Measurements from ENCODE around the gene SASH3.

The SASH3 gene

GRCh38 chrX:129777218-129778030, 2.3 kb upstream of the SASH3 start:
- Histone ChIP-seq H3K4me1 (ENCODE audit: control extremely low read depth in 1 of 4, control insufficient read depth in 4 of 4, insufficient read depth in 4 of 4, low read length in 3 of 4) (peaks cover 25 to 83% (median 69%) of the 10 kb centered on the region in 4 experiments), H3K36me3 (ENCODE audit: control insufficient read depth in 4 of 4, insufficient read depth in 4 of 4, low read length in 3 of 4) (peaks cover 0 to 7% (median under 1%) of the 10 kb centered on the region in 4 experiments), H3K9me3 (ENCODE audit: control extremely low read depth in 1 of 5, control insufficient read depth in 4 of 5, insufficient read depth in 2 of 5, low read depth in 1 of 5, low read length in 4 of 5) (no peaks in the 10 kb centered on the region), H3K27ac (ENCODE audit: insufficient read depth in 1 of 2, low read depth in 1 of 2, low read length in 2 of 2, poor library complexity in 1 of 2, severe bottlenecking in 2 of 2) (peak overlapping the region; percentile 50 to 77), H3K4me3 (ENCODE audit: control insufficient read depth in 1 of 7, extremely low read depth in 1 of 7, insufficient read depth in 4 of 7, low read depth in 2 of 7, low read length in 6 of 7) (peak overlapping the region in 5 of 7 experiments; percentile 10 to 58 (median 40)), H3K27me3 (replicated peaks in 2 of 5; ENCODE audit: control insufficient read depth in 4 of 5, insufficient read depth in 5 of 5, low read length in 4 of 5) (no peaks in the 10 kb centered on the region)
- ChIA-PET CTCF (interaction anchor here (1.0 to 1.3 kb wide), 4 partner anchors 8 to 20 kb away, joined by 3 to 4 read pairs (median 3); no protein-coding TSS in a partner anchor), POLR2A (interaction anchor here (0.5 to 1.5 kb wide), 3 partner anchors 16 to 53 kb away, joined by 3 to 6 read pairs (median 4); no protein-coding TSS in a partner anchor)
- peak; percentile 78 to 91 (median 88) for DNase-seq
- WGBS (ENCODE audit: insufficient coverage): 36% methylated on average over 21 of the region's 30 CpGs

- CTCF ChIA-PET: interaction anchor here (1.5 kb wide), 1 partner anchor 20 kb away, joined by 5 read pairs; no protein-coding TSS in a partner anchor
- Histone ChIP-seq H3K36me3 (ENCODE audit: control insufficient read depth in 4 of 4, insufficient read depth in 4 of 4, low read length in 3 of 4) (peaks cover 0 to 23% (median 9%) of the 10 kb centered on the region in 4 experiments), H3K4me3 (ENCODE audit: control insufficient read depth in 1 of 7, extremely low read depth in 1 of 7, insufficient read depth in 4 of 7, low read depth in 2 of 7, low read length in 6 of 7) (peak overlapping the region in 5 of 7 experiments; percentile 62 to 78 (median 71)), H3K4me1 (ENCODE audit: control extremely low read depth in 1 of 4, control insufficient read depth in 4 of 4, insufficient read depth in 4 of 4, low read length in 3 of 4) (peaks cover 28 to 84% (median 70%) of the 10 kb centered on the region in 4 experiments), H3K27ac (ENCODE audit: insufficient read depth in 1 of 2, low read depth in 1 of 2, low read length in 2 of 2, poor library complexity in 1 of 2, severe bottlenecking in 2 of 2) (peak overlapping the region in 1 of 2 experiments; percentile 81), H3K9me3 (ENCODE audit: control extremely low read depth in 1 of 5, control insufficient read depth in 4 of 5, insufficient read depth in 2 of 5, low read depth in 1 of 5, low read length in 4 of 5) (no peaks in the 10 kb centered on the region), H3K27me3 (replicated peaks in 2 of 5; ENCODE audit: control insufficient read depth in 4 of 5, insufficient read depth in 5 of 5, low read length in 4 of 5) (no peaks in the 10 kb centered on the region)
- POLR2A ChIA-PET: interaction anchor here (1.0 to 2.3 kb wide), 3 partner anchors 11 to 20 kb away, joined by 3 to 13 read pairs (median 9); no protein-coding TSS in a partner anchor
- 67% methylated on average over 7 of the region's 7 CpGs for WGBS (ENCODE audit: insufficient coverage)
- DNase-seq: no peak
These were observed 570 bp upstream of the SASH3 start for GRCh38 chrX:129779086-129779672.

GRCh38 chrX:129780441-129781105, 824 bp downstream of the SASH3 start:
- peak overlapping the region; percentile 39 to 78 (median 71) for H3K4me3 ChIP-seq (ENCODE audit: control insufficient read depth in 1 of 7, extremely low read depth in 1 of 7, insufficient read depth in 4 of 7, low read depth in 2 of 7, low read length in 6 of 7)
- H3K36me3 ChIP-seq (ENCODE audit: control insufficient read depth in 4 of 4, insufficient read depth in 4 of 4, low read length in 3 of 4): peaks cover 0 to 27% (median 11%) of the 10 kb centered on the region in 4 experiments
- H3K27me3 ChIP-seq (replicated peaks in 2 of 5; ENCODE audit: control insufficient read depth in 4 of 5, insufficient read depth in 5 of 5, low read length in 4 of 5): no peaks in the 10 kb centered on the region
- 51% methylated on average over 5 of the region's 6 CpGs for whole genome bisulfite sequencing (ENCODE audit: insufficient coverage)
- no peak for DNase-seq
- CTCF ChIA-PET: interaction anchor here (1.2 to 5.3 kb wide), 6 partner anchors 8 to 54 kb away, joined by 3 to 29 read pairs (median 5); no protein-coding TSS in a partner anchor
- no peaks in the 10 kb centered on the region for H3K9me3 ChIP-seq (ENCODE audit: control extremely low read depth in 1 of 5, control insufficient read depth in 4 of 5, insufficient read depth in 2 of 5, low read depth in 1 of 5, low read length in 4 of 5)
- POLR2A ChIA-PET: interaction anchor here (0.6 to 2.3 kb wide), 3 partner anchors 12 to 25 kb away, joined by 4 to 13 read pairs (median 9); no protein-coding TSS in a partner anchor
- peak overlapping the region; percentile 6 to 81 for H3K27ac ChIP-seq (ENCODE audit: insufficient read depth in 1 of 2, low read depth in 1 of 2, low read length in 2 of 2, poor library complexity in 1 of 2, severe bottlenecking in 2 of 2)
- peaks cover 28 to 86% (median 73%) of the 10 kb centered on the region in 4 experiments for H3K4me1 ChIP-seq (ENCODE audit: control extremely low read depth in 1 of 4, control insufficient read depth in 4 of 4, insufficient read depth in 4 of 4, low read length in 3 of 4)

GRCh38 chrX:129781134-129781672, 1.5 kb downstream of the SASH3 start:
- H3K4me3 ChIP-seq (ENCODE audit: control insufficient read depth in 1 of 7, extremely low read depth in 1 of 7, insufficient read depth in 4 of 7, low read depth in 2 of 7, low read length in 6 of 7): peak overlapping the region in 6 of 7 experiments; percentile 62 to 78 (median 72)
- peak; percentile 61 to 93 (median 87) for DNase-seq
- 43% methylated on average over 4 of the region's 8 CpGs for WGBS (ENCODE audit: insufficient coverage)
- CTCF ChIA-PET: interaction anchor here (0.8 to 5.3 kb wide), 8 partner anchors 8 to 55 kb away, joined by 3 to 29 read pairs (median 4); no protein-coding TSS in a partner anchor
- peak overlapping the region in 1 of 2 experiments; percentile 81 for H3K27ac ChIP-seq (ENCODE audit: insufficient read depth in 1 of 2, low read depth in 1 of 2, low read length in 2 of 2, poor library complexity in 1 of 2, severe bottlenecking in 2 of 2)
- H3K36me3 ChIP-seq (ENCODE audit: control insufficient read depth in 4 of 4, insufficient read depth in 4 of 4, low read length in 3 of 4): peaks cover 0 to 27% (median 11%) of the 10 kb centered on the region in 4 experiments
- H3K4me1 ChIP-seq (ENCODE audit: control extremely low read depth in 1 of 4, control insufficient read depth in 4 of 4, insufficient read depth in 4 of 4, low read length in 3 of 4): peaks cover 28 to 88% (median 77%) of the 10 kb centered on the region in 4 experiments
- POLR2A ChIA-PET: interaction anchor here (0.6 to 2.3 kb wide), 3 partner anchors 8 to 25 kb away, joined by 3 to 13 read pairs (median 4); no protein-coding TSS in a partner anchor
- H3K9me3 ChIP-seq (ENCODE audit: control extremely low read depth in 1 of 5, control insufficient read depth in 4 of 5, insufficient read depth in 2 of 5, low read depth in 1 of 5, low read length in 4 of 5): no peaks in the 10 kb centered on the region
- no peaks in the 10 kb centered on the region for H3K27me3 ChIP-seq (replicated peaks in 2 of 5; ENCODE audit: control insufficient read depth in 4 of 5, insufficient read depth in 5 of 5, low read length in 4 of 5)

- no peaks in the 10 kb centered on the region for H3K9me3 ChIP-seq (ENCODE audit: control extremely low read depth in 1 of 5, control insufficient read depth in 4 of 5, insufficient read depth in 2 of 5, low read depth in 1 of 5, low read length in 4 of 5)
- H3K4me1 ChIP-seq (ENCODE audit: control extremely low read depth in 1 of 4, control insufficient read depth in 4 of 4, insufficient read depth in 4 of 4, low read length in 3 of 4): peaks cover 28 to 86% (median 74%) of the 10 kb centered on the region in 4 experiments
- DNase-seq: no peak
- 59% methylated on average over 7 of the region's 10 CpGs for WGBS (ENCODE audit: insufficient coverage)
- peak overlapping the region in 1 of 2 experiments; percentile 79 for H3K27ac ChIP-seq (ENCODE audit: insufficient read depth in 1 of 2, low read depth in 1 of 2, low read length in 2 of 2, poor library complexity in 1 of 2, severe bottlenecking in 2 of 2)
- H3K36me3 ChIP-seq (ENCODE audit: control insufficient read depth in 4 of 4, insufficient read depth in 4 of 4, low read length in 3 of 4): peaks cover 0 to 27% (median 11%) of the 10 kb centered on the region in 4 experiments
- ChIA-PET POLR2A (interaction anchor here (1.1 kb wide), 1 partner anchor 9 kb away, joined by 3 read pairs; no protein-coding TSS in a partner anchor), CTCF (interaction anchor here (0.8 to 5.3 kb wide), 9 partner anchors 9 to 55 kb away, joined by 3 to 29 read pairs (median 5); no protein-coding TSS in a partner anchor)
- H3K27me3 ChIP-seq (replicated peaks in 2 of 5; ENCODE audit: control insufficient read depth in 4 of 5, insufficient read depth in 5 of 5, low read length in 4 of 5): no peaks in the 10 kb centered on the region
- H3K4me3 ChIP-seq (ENCODE audit: control insufficient read depth in 1 of 7, extremely low read depth in 1 of 7, insufficient read depth in 4 of 7, low read depth in 2 of 7, low read length in 6 of 7): peak overlapping the region in 6 of 7 experiments; percentile 25 to 71 (median 57)
These were observed 2.1 kb downstream of the SASH3 start for GRCh38 chrX:129781680-129782495.

All from common myeloid progenitor, CD34-positive (primary cell).